HG03159 (cell line): ENCODE results near the gene PDCD1.
"Not testable (repeated sequence)": the region's sequence is repeated elsewhere in the genome, so short reads cannot be mapped to it uniquely, and the experiment has no call there.

Experiments
- ATAC-seq: cut with Tn5 transposase; IDR thresholded peaks from one replicate; pipeline ENCODE4 v1.9.1; 2021; ENCODE audit warnings: mild to moderate bottlenecking, moderate library complexity; ENCODE audit not compliant: unreplicated experiment

Gene PDCD1

DNA sequence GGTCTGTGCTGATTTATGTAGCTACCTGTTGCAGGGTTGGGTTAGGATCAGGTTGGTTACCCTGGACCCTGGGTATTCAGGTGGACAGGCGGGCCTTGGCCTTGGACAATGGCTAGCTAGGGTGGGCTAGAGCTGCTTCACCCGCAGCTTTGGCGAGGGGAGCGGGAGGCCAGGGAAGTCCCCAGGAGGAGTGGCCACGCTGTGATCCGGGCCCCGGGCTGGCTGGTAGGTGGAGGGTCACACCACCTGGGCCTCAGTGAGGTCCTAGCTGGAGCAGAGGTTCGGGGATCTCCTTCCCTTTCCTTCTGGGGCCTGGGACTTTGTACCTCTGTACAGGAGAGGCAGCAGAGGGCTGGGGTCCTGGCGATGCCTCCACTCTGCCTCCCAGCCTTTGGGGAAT lies 20.6 kb upstream of the PDCD1 start:
- ATAC-seq, result no peak

- no peak for ATAC-seq
Measured at GRCh38 chr2:241877989-241878970, 19.6 kb upstream of the PDCD1 start.

- no peak for ATAC-seq
Measured at GRCh38 chr2:241877197-241877685, 18.5 kb upstream of the PDCD1 start.

- no peak for ATAC-seq
Measured at GRCh38 chr2:241876528-241877196, 18.0 kb upstream of the PDCD1 start.

- not testable (repeated sequence) for ATAC-seq
Measured at GRCh38 chr2:241875754-241876527, 17.2 kb upstream of the PDCD1 start.

DNA sequence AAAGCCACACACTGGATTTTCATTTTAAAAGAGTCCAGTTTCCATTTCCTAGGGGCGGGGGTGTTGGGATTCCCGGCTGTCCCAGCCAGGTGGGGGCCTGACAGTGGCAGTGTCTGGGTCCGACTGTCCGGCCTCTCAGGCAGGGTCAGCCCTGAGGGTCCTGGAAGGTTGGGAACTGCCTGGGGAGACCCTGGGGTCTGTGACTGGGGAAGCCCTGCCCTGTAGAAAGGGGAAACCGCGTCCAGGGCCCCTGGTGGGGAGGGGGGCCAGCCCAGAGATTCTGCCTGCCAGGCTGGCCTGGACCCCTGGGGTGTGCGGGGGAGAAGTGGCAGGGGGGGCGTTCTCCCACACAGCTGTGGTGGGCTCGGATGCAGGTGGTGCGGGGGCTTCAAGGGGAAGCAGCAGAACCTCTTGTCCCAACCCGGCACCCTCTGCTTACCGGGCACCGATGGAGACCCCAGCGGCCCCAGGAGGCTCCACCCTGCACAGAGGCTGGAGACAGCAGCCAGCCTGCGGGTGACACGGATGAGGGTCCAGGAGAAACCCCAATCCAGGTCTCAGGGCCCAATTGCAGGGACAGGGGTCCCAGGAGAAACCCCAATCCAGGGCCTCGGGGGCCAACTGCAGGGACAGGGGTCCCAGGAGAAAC lies 15.7 kb upstream of the PDCD1 start:
- ATAC-seq, result no peak

GRCh38 chr2:241873803-241874110 lies 15.1 kb upstream of the PDCD1 start:
- ATAC-seq, result no peak

DNA sequence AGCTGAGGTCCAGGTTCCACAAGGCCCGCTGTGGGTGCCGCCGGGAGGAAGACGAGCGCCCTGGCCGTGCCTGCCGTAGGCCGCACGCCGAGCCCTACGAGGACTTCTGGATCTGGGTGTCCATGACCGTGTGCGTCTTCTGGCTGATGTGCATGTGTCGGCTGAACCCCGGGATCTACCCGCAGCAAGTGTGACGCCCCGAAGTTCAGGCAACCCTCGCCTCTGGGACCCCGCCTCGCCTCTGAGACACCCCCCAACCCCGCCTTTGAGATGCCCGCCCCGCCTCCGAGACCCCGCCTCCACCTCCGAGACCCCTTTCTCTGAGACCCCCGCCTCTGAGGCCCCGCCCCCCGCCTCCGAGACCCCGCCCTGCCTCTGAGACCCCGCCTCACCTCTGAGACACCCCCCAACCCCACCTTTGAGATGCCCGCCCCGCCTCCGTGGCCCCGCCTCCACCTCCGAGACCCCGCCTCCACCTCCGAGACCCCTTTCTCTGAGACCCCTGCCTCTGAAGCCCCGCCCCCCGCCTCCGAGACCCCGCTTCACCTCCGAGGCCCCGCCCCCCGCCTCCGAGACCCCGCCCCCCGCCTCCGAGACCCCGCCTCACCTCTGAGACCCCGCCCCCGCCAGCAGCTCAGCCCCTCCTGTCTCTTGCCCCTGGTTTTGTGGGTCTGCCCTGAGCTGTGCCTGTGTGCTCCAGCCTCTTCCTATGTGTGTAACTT lies 14.5 kb upstream of the PDCD1 start:
- ATAC-seq, result no peak

DNA sequence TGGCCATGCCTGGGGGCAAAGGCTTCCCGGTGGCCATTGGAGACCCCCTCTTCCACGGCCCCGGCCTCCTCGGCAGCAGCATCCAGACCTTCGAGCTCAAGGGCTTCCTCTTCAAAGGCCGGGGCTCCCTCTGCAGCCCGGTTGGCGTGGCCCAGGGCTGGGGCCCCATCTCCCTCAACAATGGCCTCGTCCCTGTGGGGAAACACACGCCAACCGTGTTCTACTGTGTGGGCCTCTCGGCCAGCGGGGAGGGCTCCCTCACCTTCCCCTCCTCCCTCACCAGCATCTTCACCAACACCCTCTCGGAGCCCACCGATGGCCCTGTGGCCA lies 13.6 kb upstream of the PDCD1 start:
- no peak for ATAC-seq

GRCh38 chr2:241871538-241872312 lies 13.0 kb upstream of the PDCD1 start:
- no peak for ATAC-seq

- no peak for ATAC-seq
Measured at GRCh38 chr2:241870611-241871537, 12.2 kb upstream of the PDCD1 start.

GRCh38 chr2:241870081-241870541 lies 11.4 kb upstream of the PDCD1 start:
- no peak for ATAC-seq

GRCh38 chr2:241869087-241869961 lies 10.6 kb upstream of the PDCD1 start, which contains the start of gene RTP5:
Gene RTP5 (plus strand): TSS chr2:241869729. CDS start chr2:241869757, 28 bp downstream.
- ATAC-seq, result no peak

DNA sequence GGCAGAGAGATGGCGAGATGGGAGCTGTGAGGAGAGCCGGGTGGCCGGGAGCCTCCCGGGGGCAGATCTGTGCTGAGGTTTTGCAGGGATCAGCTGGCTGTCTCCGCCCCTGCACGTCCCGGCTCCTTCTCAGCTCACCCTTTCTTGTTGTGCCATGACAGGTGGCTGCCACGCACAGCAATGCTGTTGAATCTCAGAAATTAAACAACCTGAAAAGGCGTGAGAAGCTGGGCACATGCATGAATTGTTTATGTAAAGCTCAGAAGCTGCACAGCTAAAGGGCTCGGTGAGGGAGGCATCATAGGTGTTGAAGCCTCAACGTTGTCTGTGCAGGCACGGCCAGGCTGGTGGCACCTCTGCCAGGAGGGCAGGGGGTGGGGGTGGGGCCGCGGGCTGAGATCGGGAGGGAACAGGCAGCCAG lies 10.0 kb upstream of the PDCD1 start:
- ATAC-seq, result no peak

GRCh38 chr2:241867776-241868420 lies 9.2 kb upstream of the PDCD1 start:
- ATAC-seq, result no peak

- no peak for ATAC-seq
Measured at GRCh38 chr2:241866790-241867645, 8.3 kb upstream of the PDCD1 start.
